ENCODE data around the gene ADD2.

Gene ADD2

GRCh38 chr2:70807828-70808118 lies 39.8 kb upstream of the ADD2 start:
- H3K4me3 ChIP-seq (replicated peaks; ENCODE audit: low read depth, low read length): no peak overlapping the region
- no peak for TF ChIP-seq CTCF (IDR thresholded peaks at IDR 0.05; ENCODE audit: insufficient read depth, low read length, poor library complexity, severe bottlenecking)
- H3K27me3 ChIP-seq (replicated peaks; ENCODE audit: control insufficient read depth, insufficient read depth, low read length): no peaks in the 10 kb centered on the region; the same call in 1 of the 2 replicates
- DNase-seq (ENCODE audit: extremely low read depth, insufficient read length): no peak
- no peaks in the 10 kb centered on the region for H3K36me3 ChIP-seq (ENCODE audit: control insufficient read depth, insufficient read depth, low read length)

- H3K36me3 ChIP-seq (ENCODE audit: control insufficient read depth, insufficient read depth, low read length): no peaks in the 10 kb centered on the region
- no peak for TF ChIP-seq CTCF (IDR thresholded peaks at IDR 0.05; ENCODE audit: insufficient read depth, low read length, poor library complexity, severe bottlenecking)
- no peaks in the 10 kb centered on the region; the same call in 1 of the 2 replicates for H3K27me3 ChIP-seq (replicated peaks; ENCODE audit: control insufficient read depth, insufficient read depth, low read length)
- DNase-seq (ENCODE audit: extremely low read depth, insufficient read length): no peak
- H3K4me3 ChIP-seq (replicated peaks; ENCODE audit: low read depth, low read length): no peak overlapping the region
These were observed 39.3 kb upstream of the ADD2 start for GRCh38 chr2:70807102-70807827.

GRCh38 chr2:70806620-70807019 lies 38.6 kb upstream of the ADD2 start:
- Histone ChIP-seq H3K27me3 (replicated peaks; ENCODE audit: control insufficient read depth, insufficient read depth, low read length) (no peaks in the 10 kb centered on the region; the same call in 1 of the 2 replicates), H3K4me3 (replicated peaks; ENCODE audit: low read depth, low read length) (no peak overlapping the region), H3K36me3 (ENCODE audit: control insufficient read depth, insufficient read depth, low read length) (no peaks in the 10 kb centered on the region)
- DNase-seq (ENCODE audit: extremely low read depth, insufficient read length): no peak
- no peak for TF ChIP-seq CTCF (IDR thresholded peaks at IDR 0.05; ENCODE audit: insufficient read depth, low read length, poor library complexity, severe bottlenecking)

- DNase-seq (ENCODE audit: extremely low read depth, insufficient read length): no peak
- no peaks in the 10 kb centered on the region for H3K36me3 ChIP-seq (ENCODE audit: control insufficient read depth, insufficient read depth, low read length)
- TF ChIP-seq CTCF (IDR thresholded peaks at IDR 0.05; ENCODE audit: insufficient read depth, low read length, poor library complexity, severe bottlenecking): no peak
- no peak overlapping the region for H3K4me3 ChIP-seq (replicated peaks; ENCODE audit: low read depth, low read length)
- no peaks in the 10 kb centered on the region; the same call in 1 of the 2 replicates for H3K27me3 ChIP-seq (replicated peaks; ENCODE audit: control insufficient read depth, insufficient read depth, low read length)
These were observed 38.0 kb upstream of the ADD2 start for GRCh38 chr2:70806013-70806412.

- Histone ChIP-seq H3K4me3 (replicated peaks; ENCODE audit: low read depth, low read length) (no peak overlapping the region), H3K27me3 (replicated peaks; ENCODE audit: control insufficient read depth, insufficient read depth, low read length) (no peaks in the 10 kb centered on the region; the same call in none of the 2 replicates), H3K36me3 (ENCODE audit: control insufficient read depth, insufficient read depth, low read length) (no peaks in the 10 kb centered on the region)
- no peak for TF ChIP-seq CTCF (IDR thresholded peaks at IDR 0.05; ENCODE audit: insufficient read depth, low read length, poor library complexity, severe bottlenecking)
- no peak for DNase-seq (ENCODE audit: extremely low read depth, insufficient read length)
These were observed 33.7 kb upstream of the ADD2 start for GRCh38 chr2:70801607-70802263.

Data from GM06990 (cell line).